ENCODE results near the gene NRXN2.

DNA sequence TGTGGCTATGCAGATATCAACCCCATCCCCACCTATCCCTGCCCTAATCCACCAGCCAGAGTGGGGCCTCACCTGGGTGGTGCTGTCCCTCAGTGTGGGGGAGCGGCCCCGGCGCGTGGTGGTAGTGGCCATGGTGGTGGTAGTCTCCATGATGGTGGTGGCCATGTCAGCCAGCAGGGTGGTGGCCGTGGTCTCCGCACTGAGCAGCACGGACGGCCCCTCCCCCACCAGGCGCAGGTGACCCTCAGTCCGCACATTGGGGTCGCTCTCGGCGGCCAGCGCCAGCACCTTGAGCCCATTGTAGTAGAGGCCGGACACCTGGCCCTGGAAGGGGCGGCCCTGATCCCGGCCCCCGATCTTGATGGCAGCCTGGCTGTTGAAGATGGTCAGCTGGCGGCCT is 100.3 kb downstream of the NRXN2 start:
- TF ChIP-seq CTCF (conservative IDR thresholded peaks at IDR 0.05), result no peak
- no peak for TF ChIP-seq ZFX (IDR thresholded peaks at IDR 0.05)

All from C4-2B (cell line).